Measurements from ENCODE around the gene NFKBIB.
"Not testable (repeated sequence)": the region's sequence is repeated elsewhere in the genome, so short reads cannot be mapped to it uniquely, and the experiment has no call there.

- not testable (repeated sequence) for TF ChIP-seq CEBPB (IDR thresholded peaks at IDR 0.05; ENCODE audit: low read depth); SP1 (IDR thresholded peaks at IDR 0.05; ENCODE audit: low read depth); CBX3 (IDR thresholded peaks at IDR 0.05; ENCODE audit: low read depth); CTCF (IDR thresholded peaks at IDR 0.05 in 2 of 3, conservative IDR thresholded peaks at IDR 0.05 in 1 of 3; ENCODE audit: borderline replicate concordance in 1 of 3, insufficient read depth in 1 of 3, low read depth in 2 of 3, low read length in 2 of 3)
These were observed 26.4 kb upstream of the NFKBIB start for GRCh38 chr19:38873400-38873799.
